IMR-90 (cell line): ENCODE results near the gene REC114. TPM values are rescaled to one million over a fixed set of nuclear protein-coding genes. Genes with fewer than 3 reads are reported as not detected.

Source experiments
- ATAC-seq: fragments of 200-7000 bp; cut with Tn5 transposase; 2 replicates; pipeline ENCODE4 v1.9.1; 2020; ENCODE audit warnings: low read depth, mild to moderate bottlenecking, moderate library complexity
- BruUV-seq: library from RNA; stranded (reverse); fragments of 400-500 nt; replicated peaks from 2 replicates; lab custom pipeline; 2021; lab: Mats Ljungman, UMichigan
- CTCF ChIA-PET: fragments of 300-600 bp; formaldehyde crosslinking; extraction: SDS; loops from one replicate; lab custom pipeline; 2021; ENCODE audit warnings: antibody characterized with exemption; lab: Yijun Ruan, JAX
- POLR2A ChIA-PET: fragments of 300-600 bp; sonication (Branson Sonifier 250); formaldehyde crosslinking; loops from one replicate; lab custom pipeline; 2022; ENCODE audit warnings: antibody characterized with exemption; ENCODE audit not compliant: unreplicated experiment; lab: Charles Lee
- DNase-seq: peaks from one replicate; pipeline ENCODE4 v3.0.0; 2013
- H2AFZ ChIP-seq: replicated peaks from 2 replicates; pipeline ENCODE3; 2013; ENCODE audit warnings: low read length, mild to moderate bottlenecking; ENCODE audit not compliant: poor library complexity
- H2AK5ac ChIP-seq: 2 replicates; pipeline ENCODE4 v1.6.1; 2013; ENCODE audit warnings: low read depth, low read length, inconsistent platforms
- H2AK9ac ChIP-seq: replicated peaks from 2 replicates; pipeline ENCODE3; 2013; ENCODE audit warnings: mild to moderate bottlenecking, low read depth, low read length, moderate library complexity; ENCODE audit not compliant: poor library complexity
- H2BK120ac ChIP-seq: 2 replicates; pipeline ENCODE4 v1.6.1; 2013; ENCODE audit warnings: low read depth, low read length, inconsistent platforms
- H2BK15ac ChIP-seq: 3 replicates; pipeline ENCODE4 v1.6.1; 2013; ENCODE audit warnings: low read depth, low read length, inconsistent platforms
- H2BK20ac ChIP-seq: 2 replicates; pipeline ENCODE4 v1.6.1; 2013; ENCODE audit warnings: low read depth, mild to moderate bottlenecking, inconsistent platforms, low read length, moderate library complexity
- H2BK5ac ChIP-seq: 2 replicates; pipeline ENCODE4 v1.6.1; 2013; ENCODE audit warnings: mild to moderate bottlenecking, low read depth, low read length, inconsistent platforms; ENCODE audit not compliant: poor library complexity, severe bottlenecking
- H3K14ac ChIP-seq: replicated peaks from 2 replicates; pipeline ENCODE4 v1.6.1; 2013; ENCODE audit warnings: low read depth, low read length, inconsistent platforms
- H3K18ac ChIP-seq: 2 replicates; pipeline ENCODE4 v1.6.1; 2013; ENCODE audit warnings: low read depth, low read length, control low read depth
- H3K23ac ChIP-seq: 2 replicates; pipeline ENCODE4 v1.6.1; 2013; ENCODE audit warnings: low read depth, low read length, inconsistent platforms
- H3K27ac ChIP-seq: 2 replicates; pipeline ENCODE4 v1.5.1; 2013; ENCODE audit warnings: mild to moderate bottlenecking, control low read depth, low read length; ENCODE audit not compliant: insufficient read depth
- H3K27me3 ChIP-seq: 2 replicates; pipeline ENCODE4 v1.6.1; 2013; ENCODE audit warnings: low read length; ENCODE audit not compliant: control insufficient read depth, insufficient read depth
- H3K36me3 ChIP-seq: 2 replicates; pipeline ENCODE4 v1.6.1; 2013; ENCODE audit warnings: low read length, mixed read lengths; ENCODE audit not compliant: control insufficient read depth, insufficient read depth
- H3K4ac ChIP-seq: 2 replicates; pipeline ENCODE4 v1.6.1; 2013; ENCODE audit warnings: low read depth, low read length, inconsistent platforms
- H3K4me1 ChIP-seq: 2 replicates; pipeline ENCODE4 v1.6.1; 2013; ENCODE audit warnings: low read length, mixed read lengths; ENCODE audit not compliant: control insufficient read depth, insufficient read depth
- H3K4me2 ChIP-seq: 2 replicates; pipeline ENCODE4 v1.6.1; 2013; ENCODE audit warnings: low read depth, mild to moderate bottlenecking, control low read depth, low read length, moderate library complexity
- H3K4me3 ChIP-seq: 2 replicates; pipeline ENCODE4 v1.5.1; 2013; ENCODE audit warnings: low read depth, mild to moderate bottlenecking, control low read depth, low read length, moderate library complexity; ENCODE audit not compliant: insufficient read depth
- H3K56ac ChIP-seq: 2 replicates; pipeline ENCODE4 v1.6.1; 2013; ENCODE audit warnings: low read length, inconsistent platforms; ENCODE audit not compliant: insufficient read depth; ENCODE audit errors: extremely low read depth
- H3K79me1 ChIP-seq, 2 experiments: 2 replicates each; pipeline ENCODE4 v1.6.1; 2013; ENCODE audit warnings: low read length in 2 of 2, inconsistent platforms in 1 of 2, low read depth in 1 of 2
- H3K9ac ChIP-seq: 2 replicates; pipeline ENCODE4 v1.6.1; 2013; ENCODE audit warnings: low read depth, low read length, control low read depth
- H3K9me1 ChIP-seq: 2 replicates; pipeline ENCODE4 v1.6.1; 2013; ENCODE audit warnings: low read length, inconsistent platforms; ENCODE audit not compliant: insufficient read depth
- H3K9me3 ChIP-seq: 2 replicates; pipeline ENCODE4 v1.6.1; 2013; ENCODE audit warnings: low read length; ENCODE audit not compliant: control insufficient read depth, insufficient read depth
- H4K20me1 ChIP-seq: 2 replicates; pipeline ENCODE4 v1.6.1; 2013; ENCODE audit warnings: low read length, inconsistent platforms; ENCODE audit not compliant: insufficient read depth
- H4K5ac ChIP-seq: 2 replicates; pipeline ENCODE4 v1.6.1; 2013; ENCODE audit warnings: mild to moderate bottlenecking, low read depth, low read length, control low read depth
- H4K8ac ChIP-seq, 2 experiments: 2 replicates each; pipeline ENCODE4 v1.6.1; 2013; ENCODE audit warnings: low read depth in 2 of 2, low read length in 2 of 2, control low read depth in 1 of 2, inconsistent platforms in 1 of 2
- H4K91ac ChIP-seq: 2 replicates; pipeline ENCODE4 v1.6.1; 2013; ENCODE audit warnings: low read depth, low read length, inconsistent platforms; ENCODE audit not compliant: insufficient read depth
- BHLHE40 ChIP-seq: fragments of 150-350 bp; IDR thresholded peaks from 2 replicates; pipeline ENCODE4 v1.6.1; 2016; ENCODE audit warnings: mild to moderate bottlenecking, low read depth, low read length
- CEBPB ChIP-seq: IDR thresholded peaks from 2 replicates; pipeline ENCODE4 v1.6.1; 2012; ENCODE audit warnings: low read depth, low read length, improper control_type of control experiment
- CHD1 ChIP-seq: IDR thresholded peaks from 2 replicates; pipeline ENCODE4 v1.6.1; 2012; ENCODE audit warnings: low read depth, low read length, improper control_type of control experiment
- FOS ChIP-seq: fragments of 150-350 bp; IDR thresholded peaks from 2 replicates; pipeline ENCODE4 v1.6.1; 2016; ENCODE audit warnings: low read depth, low read length
- MAFK ChIP-seq: IDR thresholded peaks from 2 replicates; pipeline ENCODE4 v1.6.1; 2012; ENCODE audit warnings: low read depth, low read length, improper control_type of control experiment
- MXI1 ChIP-seq: IDR thresholded peaks from 2 replicates; pipeline ENCODE4 v1.6.1; 2012; ENCODE audit warnings: low read depth, mild to moderate bottlenecking, low read length, moderate library complexity, borderline replicate concordance
- NFE2L2 ChIP-seq: fragments of 150-350 bp; IDR thresholded peaks from 2 replicates; pipeline ENCODE4 v1.6.1; 2016; ENCODE audit warnings: low read depth, mild to moderate bottlenecking, low read length
- POLR2A ChIP-seq: IDR thresholded peaks from 2 replicates; pipeline ENCODE4 v1.6.1; 2012; ENCODE audit warnings: mild to moderate bottlenecking, low read depth, low read length
- RAD21 ChIP-seq: IDR thresholded peaks from 2 replicates; pipeline ENCODE4 v1.6.1; 2012; ENCODE audit warnings: low read length, improper control_type of control experiment
- RFX5 ChIP-seq: IDR thresholded peaks from 2 replicates; pipeline ENCODE4 v1.8.0; 2012; ENCODE audit warnings: low read depth, mild to moderate bottlenecking, low read length, moderate library complexity
- SMC3 ChIP-seq: fragments of 150-350 bp; IDR thresholded peaks from 2 replicates; pipeline ENCODE4 v1.6.1; 2016; ENCODE audit warnings: low read depth, mild to moderate bottlenecking, antibody characterized with exemption, low read length, moderate library complexity
- WGBS, 2 experiments: methylation state at CpG; one replicate each; pipeline versions ENCODE4 v1.1.5 to v1.1.7; 2013; ENCODE audit warnings: missing lambda C conversion rate in 2 of 2; ENCODE audit not compliant: insufficient read length in 1 of 2; ENCODE audit errors: extremely low coverage in 2 of 2; 5-methylcytosine and 5-hydroxymethylcytosine counted together
- dilution Hi-C: fragments of 300-500 bp; cut with HindIII; formaldehyde crosslinking; loops from one replicate; pipeline ENCODE4 v1.14.3; 2018; ENCODE audit warnings: low sequenced_read_pairs; ENCODE audit not compliant: unreplicated experiment
- in situ Hi-C: fragments of 300-500 bp; cut with MboI; formaldehyde crosslinking; loops from 3 replicates; pipeline ENCODE4 v1.14.3; 2019; ENCODE audit warnings: low sequenced_read_pairs, inconsistent platforms, mixed read lengths
- intact Hi-C: fragments of 100-400 bp; cut with micrococcal nuclease; formaldehyde crosslinking; loops from 2 replicates; pipeline ENCODE4 v1.10.0; 2022
- polyA plus RNA-seq, 3 experiments: library from polyadenylated mRNA; depleted of rRNA; stranded (reverse); fragments of >200 nt; gene quantifications; 2 replicates each; pipeline ENCODE4 v1.2.3, GENCODE V29; 2012; ENCODE audit warnings: low replicate concordance in 1 of 3
- total RNA-seq: library from RNA; depleted of rRNA; stranded (reverse); fragments of >200 nt; gene quantifications from 2 replicates; pipeline ENCODE4 v1.2.3, GENCODE V29; 2012
- TF ChIP-seq, protein P1 (sequence below): fragments of 150-350 bp; IDR thresholded peaks from 2 replicates; pipeline ENCODE4 v1.6.1; 2017; ENCODE audit warnings: mild to moderate bottlenecking, antibody characterized with exemption, low read length, low read depth
- TF ChIP-seq, protein P2 (sequence below): conservative IDR thresholded peaks from 2 replicates; pipeline ENCODE4 v1.5.1; 2012; ENCODE audit warnings: mild to moderate bottlenecking, low read depth, low read length, improper control_type of control experiment

The REC114 gene
- total and polyA plus RNA-seq, 2 of the 4 experiments (the other 2 are of a cell fraction): not detected

DNA sequence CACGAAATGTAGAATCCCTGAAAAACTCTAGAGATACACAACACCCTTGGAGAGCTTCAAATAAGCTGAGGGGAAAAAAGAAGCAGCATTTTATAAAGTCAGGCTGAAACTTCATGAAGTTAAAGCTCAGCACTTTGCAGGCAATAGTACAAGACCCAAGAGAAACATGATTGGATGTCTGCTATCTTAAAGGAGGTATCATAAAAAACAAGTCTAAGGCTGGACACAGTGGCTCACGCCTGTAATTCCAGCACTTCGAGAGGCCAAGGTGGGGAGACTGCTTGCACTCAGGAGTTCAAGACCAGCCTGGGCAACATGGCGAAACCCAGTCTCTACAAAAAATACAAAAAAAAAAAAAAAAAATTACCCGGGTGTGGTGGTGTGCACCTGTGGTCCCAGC is 147.3 kb downstream of the REC114 start:
- Histone ChIP-seq H3K14ac (no peak overlapping the region), H2AFZ (no peak overlapping the region), H2AK9ac (no peak overlapping the region), H3K27me3 (no peaks in the 10 kb centered on the region), H3K4me2 (no peak overlapping the region), H3K4me3 (no peak overlapping the region), H3K9ac (no peak overlapping the region), H4K5ac (no peak overlapping the region), H3K18ac (no peak overlapping the region), H3K79me1 (peaks cover 47 to 81% of the 10 kb centered on the region in 2 experiments), H3K23ac (no peak overlapping the region), H4K20me1 (peaks cover 49% of the 10 kb centered on the region), H2BK15ac (no peak overlapping the region), H3K4me1 (peaks cover 3% of the 10 kb centered on the region; the same call in 1 of the 2 replicates), H2BK120ac (no peak overlapping the region), H3K4ac (no peak overlapping the region), H3K56ac (no peak overlapping the region), H2AK5ac (no peak overlapping the region), H3K9me1 (peaks cover 12% of the 10 kb centered on the region), H3K36me3 (peaks cover 24% of the 10 kb centered on the region), H4K91ac (no peak overlapping the region), H3K9me3 (no peaks in the 10 kb centered on the region), H2BK20ac (no peak overlapping the region), H4K8ac (no peak overlapping the region), H2BK5ac (no peak overlapping the region), H3K27ac (no peak overlapping the region)
- DNase-seq (no peak), ATAC-seq (no peak)
- dilution Hi-C loops: no loop called here
- ChIA-PET POLR2A (no interaction called here), CTCF (interaction anchor here (0.5 to 1.2 kb wide), 2 partner anchors 46 to 48 kb away, joined by 3 to 4 read pairs; no protein-coding TSS in a partner anchor)
- BruUV-seq: no TSS peak
- in situ Hi-C loops: no loop called here
- TF ChIP-seq POLR2A: no peak
- TF ChIP-seq MXI1: no peak
- no peak for TF ChIP-seq NFE2L2
- TF ChIP-seq MAFK: no peak
- no peak for TF ChIP-seq RFX5
- TF ChIP-seq CHD1: no peak
- TF ChIP-seq BHLHE40: no peak
- TF ChIP-seq FOS: no peak
- TF ChIP-seq RAD21: no peak
- TF ChIP-seq, protein P1, sequence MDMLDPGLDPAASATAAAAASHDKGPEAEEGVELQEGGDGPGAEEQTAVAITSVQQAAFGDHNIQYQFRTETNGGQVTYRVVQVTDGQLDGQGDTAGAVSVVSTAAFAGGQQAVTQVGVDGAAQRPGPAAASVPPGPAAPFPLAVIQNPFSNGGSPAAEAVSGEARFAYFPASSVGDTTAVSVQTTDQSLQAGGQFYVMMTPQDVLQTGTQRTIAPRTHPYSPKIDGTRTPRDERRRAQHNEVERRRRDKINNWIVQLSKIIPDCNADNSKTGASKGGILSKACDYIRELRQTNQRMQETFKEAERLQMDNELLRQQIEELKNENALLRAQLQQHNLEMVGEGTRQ: no peak
- TF ChIP-seq, protein P2, sequence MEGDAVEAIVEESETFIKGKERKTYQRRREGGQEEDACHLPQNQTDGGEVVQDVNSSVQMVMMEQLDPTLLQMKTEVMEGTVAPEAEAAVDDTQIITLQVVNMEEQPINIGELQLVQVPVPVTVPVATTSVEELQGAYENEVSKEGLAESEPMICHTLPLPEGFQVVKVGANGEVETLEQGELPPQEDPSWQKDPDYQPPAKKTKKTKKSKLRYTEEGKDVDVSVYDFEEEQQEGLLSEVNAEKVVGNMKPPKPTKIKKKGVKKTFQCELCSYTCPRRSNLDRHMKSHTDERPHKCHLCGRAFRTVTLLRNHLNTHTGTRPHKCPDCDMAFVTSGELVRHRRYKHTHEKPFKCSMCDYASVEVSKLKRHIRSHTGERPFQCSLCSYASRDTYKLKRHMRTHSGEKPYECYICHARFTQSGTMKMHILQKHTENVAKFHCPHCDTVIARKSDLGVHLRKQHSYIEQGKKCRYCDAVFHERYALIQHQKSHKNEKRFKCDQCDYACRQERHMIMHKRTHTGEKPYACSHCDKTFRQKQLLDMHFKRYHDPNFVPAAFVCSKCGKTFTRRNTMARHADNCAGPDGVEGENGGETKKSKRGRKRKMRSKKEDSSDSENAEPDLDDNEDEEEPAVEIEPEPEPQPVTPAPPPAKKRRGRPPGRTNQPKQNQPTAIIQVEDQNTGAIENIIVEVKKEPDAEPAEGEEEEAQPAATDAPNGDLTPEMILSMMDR: no peak
- no peak for TF ChIP-seq SMC3
- TF ChIP-seq CEBPB: no peak
- intact Hi-C loops: no loop called here
- WGBS, 2 experiments: 100% methylated on average over 1 of the region's 5 CpGs; no CpG with 5 or more reads in 1 of the 2 experiments
